Epithelial cell of esophagus (primary cell): Measurements from ENCODE around the gene ACER3.
"Not testable (repeated sequence)": the region's sequence is repeated elsewhere in the genome, so short reads cannot be mapped to it uniquely, and the experiment has no call there.

Experiments used
- DNase-seq: peaks from one replicate; pipeline ENCODE4 v3.0.0; 2010; ENCODE audit warnings: low read depth
- H3K4me3 ChIP-seq: 2 replicates; pipeline ENCODE4 v1.5.1; 2011; ENCODE audit warnings: mild to moderate bottlenecking, low read length, control low read depth
- CTCF ChIP-seq: IDR thresholded peaks from 2 replicates; pipeline ENCODE4 v1.5.1; 2011; ENCODE audit warnings: low read depth, mild to moderate bottlenecking, low read length, control low read depth, inconsistent platforms; ENCODE audit not compliant: insufficient read depth; ENCODE audit errors: missing control alignments

Gene ACER3

GRCh38 chr11:76849376-76849775 is 11.3 kb upstream of the ACER3 start:
- no peak for TF ChIP-seq CTCF
- H3K4me3 ChIP-seq = no peak overlapping the region
- no peak for DNase-seq

- no peak for DNase-seq
- no peak for TF ChIP-seq CTCF
- H3K4me3 ChIP-seq = no peak overlapping the region
These were observed 10.6 kb upstream of the ACER3 start for GRCh38 chr11:76850130-76850529.

DNA sequence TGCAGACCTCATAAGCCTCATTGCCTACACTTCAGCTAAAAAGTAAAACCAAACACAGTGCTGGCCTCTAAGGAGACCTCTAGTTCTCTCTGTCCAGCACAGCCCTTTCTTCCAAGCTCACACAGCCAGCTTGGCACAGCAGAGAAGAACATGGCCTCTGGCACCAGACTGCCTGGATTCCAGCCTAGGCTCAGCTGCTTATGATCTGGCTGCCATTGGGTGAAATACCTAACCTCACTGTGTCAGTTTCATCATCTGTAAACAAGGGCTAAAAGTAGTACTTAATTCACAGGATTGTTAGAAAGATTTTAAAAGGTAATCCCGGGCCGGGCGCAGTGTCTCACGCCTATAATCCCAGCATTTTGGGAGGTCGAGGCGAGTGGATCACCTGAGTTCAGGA is 9.9 kb upstream of the ACER3 start:
- no peak for TF ChIP-seq CTCF
- no peak overlapping the region for H3K4me3 ChIP-seq
- no peak for DNase-seq

DNA sequence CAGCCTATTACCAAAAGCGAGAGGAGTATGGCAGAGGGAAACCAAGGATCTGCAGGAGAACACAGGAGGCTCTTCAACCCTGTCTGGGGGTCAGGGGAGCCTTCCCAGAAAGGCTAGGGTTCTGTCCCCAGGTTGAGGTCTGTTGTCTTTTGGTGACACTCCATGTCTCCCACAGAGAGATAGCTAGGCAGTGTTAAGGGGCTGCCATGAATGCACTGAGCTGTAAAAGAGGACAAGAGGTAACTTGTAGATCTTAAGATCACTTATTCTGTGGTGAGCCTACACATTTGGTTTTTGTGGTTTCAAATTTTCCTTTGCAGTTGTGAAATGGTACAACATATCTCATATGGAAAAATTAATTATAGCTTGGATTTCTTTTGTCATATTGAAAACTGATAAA is 6.0 kb upstream of the ACER3 start:
- no peak for DNase-seq
- no peak overlapping the region for H3K4me3 ChIP-seq
- TF ChIP-seq CTCF = no peak

DNA sequence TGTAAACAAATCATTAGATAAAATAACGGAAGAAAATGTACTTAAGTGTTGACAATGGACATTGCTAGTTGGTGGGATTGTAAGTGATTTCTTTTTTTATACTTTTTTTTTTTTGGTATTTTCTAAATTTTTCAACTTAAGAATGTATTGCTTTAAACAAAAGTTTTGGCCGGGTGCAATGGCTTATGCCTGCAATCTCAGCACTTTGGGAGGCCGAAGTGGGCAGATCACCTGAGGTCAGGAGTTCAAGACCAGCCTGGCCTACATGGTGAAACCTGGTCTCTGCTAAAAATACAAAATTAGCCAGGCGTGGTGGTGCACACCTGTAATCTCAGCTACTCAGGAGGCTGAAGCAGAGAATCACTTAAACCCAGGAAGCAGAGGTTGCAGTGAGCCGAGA is 5.0 kb upstream of the ACER3 start:
- not testable (repeated sequence) for DNase-seq, H3K4me3 ChIP-seq

DNA sequence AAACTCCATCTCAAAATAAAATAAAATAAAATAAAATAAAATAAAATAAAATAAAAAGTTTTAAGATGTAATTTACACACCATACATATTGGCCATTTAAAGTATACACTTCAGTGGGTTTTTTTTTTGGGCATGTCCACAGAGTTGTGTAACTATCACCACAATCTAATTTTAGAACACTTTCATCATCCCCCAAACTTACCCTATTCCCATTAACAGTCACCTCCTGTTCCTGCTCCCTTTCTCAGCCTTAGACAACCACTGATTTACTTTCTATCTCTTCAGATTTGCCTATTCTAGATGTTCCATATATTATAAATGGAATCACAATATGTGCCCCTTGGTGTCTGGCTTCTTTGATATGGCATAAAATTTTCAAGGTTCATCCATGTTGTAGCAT is 4.6 kb upstream of the ACER3 start:
- no peak for DNase-seq
- H3K4me3 ChIP-seq = no peak overlapping the region
- no peak for TF ChIP-seq CTCF

DNA sequence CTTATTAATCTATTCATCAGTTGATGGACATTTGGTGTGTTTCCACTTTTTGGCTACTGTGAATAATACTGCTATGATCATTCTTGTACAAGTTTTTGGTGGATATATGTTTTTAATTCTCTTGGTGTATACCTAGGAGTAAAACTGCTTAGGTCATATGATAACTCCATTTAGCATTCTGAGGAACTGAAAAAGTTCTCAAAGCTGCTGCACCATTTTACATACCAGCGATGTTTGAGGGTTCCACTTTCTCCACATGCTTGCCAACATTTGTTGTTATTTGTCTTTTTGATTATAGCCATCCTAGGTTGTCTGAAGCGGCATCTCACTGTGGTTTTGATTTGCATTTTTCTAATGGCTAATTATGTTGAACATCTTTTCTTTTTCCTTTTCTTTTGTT is 4.1 kb upstream of the ACER3 start:
- no peak overlapping the region for H3K4me3 ChIP-seq
- TF ChIP-seq CTCF = no peak
- no peak for DNase-seq

- H3K4me3 ChIP-seq = no peak overlapping the region
- no peak for TF ChIP-seq CTCF
- DNase-seq = no peak
These were observed 2.8 kb upstream of the ACER3 start for GRCh38 chr11:76857781-76858410.
